ENCODE data around the gene VPS54. TPM values are rescaled to one million over a fixed set of nuclear protein-coding genes. Genes with fewer than 3 reads are reported as not detected.

Gene VPS54
- total RNA-seq, 1 donor from 2014 or later = 17.7 TPM

DNA sequence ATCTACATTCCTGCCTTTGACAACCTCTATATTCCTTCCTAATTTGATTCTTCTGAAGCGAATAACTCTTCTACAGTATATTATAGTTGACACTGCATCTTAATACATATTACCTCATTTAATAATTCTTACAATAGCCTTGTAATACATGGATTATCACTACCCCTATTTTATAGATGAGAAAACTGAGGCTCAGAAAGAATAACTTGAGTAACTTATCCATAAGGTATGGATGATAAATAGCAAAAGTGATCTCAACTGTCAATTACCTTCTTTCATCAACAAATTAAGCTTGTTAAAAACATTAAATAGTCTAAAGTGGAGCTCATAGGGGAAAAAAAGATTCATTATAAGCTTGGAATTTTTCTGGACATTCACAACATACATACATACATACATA lies 4.6 kb downstream of the VPS54 start:
- TF ChIP-seq, protein P1, sequence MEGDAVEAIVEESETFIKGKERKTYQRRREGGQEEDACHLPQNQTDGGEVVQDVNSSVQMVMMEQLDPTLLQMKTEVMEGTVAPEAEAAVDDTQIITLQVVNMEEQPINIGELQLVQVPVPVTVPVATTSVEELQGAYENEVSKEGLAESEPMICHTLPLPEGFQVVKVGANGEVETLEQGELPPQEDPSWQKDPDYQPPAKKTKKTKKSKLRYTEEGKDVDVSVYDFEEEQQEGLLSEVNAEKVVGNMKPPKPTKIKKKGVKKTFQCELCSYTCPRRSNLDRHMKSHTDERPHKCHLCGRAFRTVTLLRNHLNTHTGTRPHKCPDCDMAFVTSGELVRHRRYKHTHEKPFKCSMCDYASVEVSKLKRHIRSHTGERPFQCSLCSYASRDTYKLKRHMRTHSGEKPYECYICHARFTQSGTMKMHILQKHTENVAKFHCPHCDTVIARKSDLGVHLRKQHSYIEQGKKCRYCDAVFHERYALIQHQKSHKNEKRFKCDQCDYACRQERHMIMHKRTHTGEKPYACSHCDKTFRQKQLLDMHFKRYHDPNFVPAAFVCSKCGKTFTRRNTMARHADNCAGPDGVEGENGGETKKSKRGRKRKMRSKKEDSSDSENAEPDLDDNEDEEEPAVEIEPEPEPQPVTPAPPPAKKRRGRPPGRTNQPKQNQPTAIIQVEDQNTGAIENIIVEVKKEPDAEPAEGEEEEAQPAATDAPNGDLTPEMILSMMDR (IDR thresholded peaks at IDR 0.05; ENCODE audit: insufficient read depth, low read length, poor library complexity, severe bottlenecking) = no peak
- no peak overlapping the region for H3K4me3 ChIP-seq (ENCODE audit: low read depth, low read length)
- H3K36me3 ChIP-seq (ENCODE audit: control insufficient read depth, insufficient read depth, low read length) = no peaks in the 10 kb centered on the region
- no peak for DNase-seq (ENCODE audit: low read depth)
- H3K27me3 ChIP-seq (ENCODE audit: control insufficient read depth, insufficient read depth, low read length) = no peaks in the 10 kb centered on the region

DNA sequence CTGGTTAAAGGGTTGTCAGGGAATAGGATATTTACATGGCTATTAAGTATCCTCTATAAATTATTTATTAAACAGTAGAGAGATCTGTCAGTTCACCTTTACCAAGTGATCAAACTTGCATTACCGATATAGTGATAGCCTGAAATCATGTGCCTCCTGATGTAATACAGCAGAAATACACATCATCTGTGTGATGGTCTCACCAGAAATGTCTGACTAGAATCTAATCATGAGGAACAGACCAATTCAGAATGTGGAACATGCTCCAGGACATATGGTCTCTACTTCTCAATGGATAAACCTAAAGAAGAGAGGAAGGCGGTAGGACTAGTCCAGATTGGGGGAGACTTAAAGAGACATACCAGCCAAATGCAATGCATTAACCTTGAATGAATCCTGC lies 6.2 kb downstream of the VPS54 start:
- H3K27me3 ChIP-seq (ENCODE audit: control insufficient read depth, insufficient read depth, low read length) = no peaks in the 10 kb centered on the region
- no peak for DNase-seq (ENCODE audit: low read depth)
- TF ChIP-seq, protein P1 (IDR thresholded peaks at IDR 0.05; ENCODE audit: insufficient read depth, low read length, poor library complexity, severe bottlenecking) = no peak
- H3K4me3 ChIP-seq (ENCODE audit: low read depth, low read length) = no peak overlapping the region
- no peaks in the 10 kb centered on the region for H3K36me3 ChIP-seq (ENCODE audit: control insufficient read depth, insufficient read depth, low read length)

DNA sequence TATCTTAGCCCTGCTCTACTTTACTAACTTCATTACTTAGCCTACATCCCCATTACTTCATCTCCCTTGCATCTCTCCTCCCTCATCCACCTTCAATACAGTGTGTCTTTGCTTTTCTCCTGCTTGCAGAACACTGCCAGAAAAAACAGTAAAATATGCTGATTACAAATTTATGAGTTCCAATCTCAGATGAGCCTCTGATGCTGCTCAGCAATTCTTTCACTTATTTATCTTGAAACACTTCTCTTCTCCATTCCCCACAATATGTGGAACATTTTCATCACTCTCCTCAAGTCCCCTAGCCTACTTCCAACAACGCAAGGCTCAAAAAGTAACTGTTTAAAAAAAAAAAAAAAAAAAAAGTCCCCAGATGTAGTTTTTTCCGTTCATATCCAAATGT lies 7.1 kb downstream of the VPS54 start:
- Histone ChIP-seq H3K4me3 (ENCODE audit: low read depth, low read length) (no peak overlapping the region), H3K27me3 (ENCODE audit: control insufficient read depth, insufficient read depth, low read length) (no peaks in the 10 kb centered on the region), H3K36me3 (ENCODE audit: control insufficient read depth, insufficient read depth, low read length) (no peaks in the 10 kb centered on the region)
- no peak for DNase-seq (ENCODE audit: low read depth)
- TF ChIP-seq, protein P1 (IDR thresholded peaks at IDR 0.05; ENCODE audit: insufficient read depth, low read length, poor library complexity, severe bottlenecking) = no peak

DNA sequence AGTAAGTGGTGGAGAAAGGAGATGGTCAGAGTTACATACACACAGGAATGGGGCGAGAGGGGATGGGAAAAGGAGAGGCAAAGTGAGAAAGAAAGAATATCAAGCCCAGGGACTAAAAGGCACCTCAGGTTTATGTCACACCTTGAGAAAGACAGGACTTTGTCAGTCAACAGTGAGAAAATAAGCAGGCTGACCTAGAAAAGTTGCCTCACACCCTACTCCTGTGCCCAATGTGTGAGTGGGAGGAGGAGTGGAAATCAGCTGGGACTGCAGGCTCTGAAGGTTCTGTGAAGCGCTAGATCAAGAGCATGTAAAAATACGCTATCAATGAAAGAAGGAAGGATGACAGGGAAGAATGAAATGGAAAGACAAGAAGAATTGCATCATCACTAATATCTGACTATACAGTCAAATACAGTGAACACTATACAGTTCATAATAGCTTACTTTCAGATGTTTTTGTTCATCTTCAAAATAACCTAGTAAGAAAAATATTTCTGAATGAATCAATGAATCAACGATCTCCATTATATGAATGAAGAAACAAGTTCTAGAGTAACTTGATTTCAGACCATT lies 10.7 kb downstream of the VPS54 start:
- Histone ChIP-seq H3K4me3 (ENCODE audit: low read depth, low read length) (no peak overlapping the region), H3K36me3 (ENCODE audit: control insufficient read depth, insufficient read depth, low read length) (no peaks in the 10 kb centered on the region), H3K27me3 (ENCODE audit: control insufficient read depth, insufficient read depth, low read length) (no peaks in the 10 kb centered on the region)
- TF ChIP-seq, protein P1 (IDR thresholded peaks at IDR 0.05; ENCODE audit: insufficient read depth, low read length, poor library complexity, severe bottlenecking) = no peak
- DNase-seq (ENCODE audit: low read depth) = no peak

DNA sequence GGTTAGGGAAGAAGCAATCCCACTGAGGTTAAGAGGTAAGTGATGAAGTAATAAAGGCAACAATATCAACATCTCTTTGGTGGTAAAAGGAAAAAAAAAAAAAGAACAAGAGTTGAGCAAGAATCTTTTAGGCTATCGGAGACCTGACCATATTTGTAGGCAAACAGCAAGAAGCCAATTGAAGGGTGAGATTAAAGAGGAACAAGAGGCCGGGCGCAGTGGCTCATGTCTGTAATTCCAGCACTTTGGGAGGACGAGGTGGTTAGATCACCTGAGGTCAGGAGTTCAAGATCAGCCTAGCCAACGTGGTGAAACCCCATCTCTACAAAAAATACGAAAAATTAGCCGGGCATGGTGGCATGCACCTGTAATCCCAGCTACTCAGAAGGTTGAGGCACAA lies 11.3 kb downstream of the VPS54 start:
- Histone ChIP-seq H3K27me3 (ENCODE audit: control insufficient read depth, insufficient read depth, low read length) (no peaks in the 10 kb centered on the region), H3K36me3 (ENCODE audit: control insufficient read depth, insufficient read depth, low read length) (no peaks in the 10 kb centered on the region), H3K4me3 (ENCODE audit: low read depth, low read length) (no peak overlapping the region)
- TF ChIP-seq, protein P1 (IDR thresholded peaks at IDR 0.05; ENCODE audit: insufficient read depth, low read length, poor library complexity, severe bottlenecking) = no peak
- no peak for DNase-seq (ENCODE audit: low read depth)

DNA sequence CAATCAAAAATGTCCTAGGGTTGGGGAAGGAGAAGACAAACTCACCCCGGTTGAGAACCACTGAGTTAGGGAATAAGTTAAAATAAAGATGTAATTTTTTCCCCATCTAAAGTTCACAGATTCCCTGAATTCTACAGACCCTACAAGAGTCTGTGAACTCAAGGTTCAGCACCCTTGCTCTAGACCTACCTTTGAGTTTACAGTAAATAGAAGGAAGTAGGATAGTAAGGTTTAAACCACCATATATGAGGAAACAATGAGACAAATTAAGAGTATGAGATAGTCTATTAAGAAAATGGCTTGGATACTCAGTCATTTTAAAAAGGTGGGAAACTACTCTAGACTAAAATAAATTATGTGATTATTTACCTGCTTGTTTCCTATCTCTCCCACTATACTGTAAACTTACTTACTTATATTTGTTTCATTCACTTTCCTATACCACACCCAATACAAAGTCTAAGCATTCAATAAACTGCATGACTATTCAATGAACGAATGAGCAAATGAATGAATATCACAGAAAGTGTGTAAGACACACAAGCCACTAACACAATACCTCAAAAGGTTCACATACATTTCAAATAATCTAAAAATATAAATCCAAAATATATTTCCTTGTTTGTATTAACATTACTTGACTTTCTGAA lies 13.4 kb downstream of the VPS54 start:
- Histone ChIP-seq H3K27me3 (ENCODE audit: control insufficient read depth, insufficient read depth, low read length) (no peaks in the 10 kb centered on the region), H3K4me3 (ENCODE audit: low read depth, low read length) (no peak overlapping the region), H3K36me3 (ENCODE audit: control insufficient read depth, insufficient read depth, low read length) (no peaks in the 10 kb centered on the region)
- TF ChIP-seq, protein P1 (IDR thresholded peaks at IDR 0.05; ENCODE audit: insufficient read depth, low read length, poor library complexity, severe bottlenecking) = no peak
- no peak for DNase-seq (ENCODE audit: low read depth)

Data from kidney epithelial cell (primary cell).